ENCODE results near the gene MOB3B.

The MOB3B gene

GRCh38 chr9:27368316-27368985, 161.2 kb downstream of the MOB3B start:
- Mint-ChIP-seq H3K27me3 (ENCODE audit: low read depth, poor library complexity) (peaks cover 4% of the 10 kb centered on the region), H3K36me3 (ENCODE audit: low read depth) (peaks cover 10% of the 10 kb centered on the region), H3K4me3 (peak overlapping the region; percentile 24), H3K27ac (peak overlapping the region; percentile 60), H3K9me3 (peaks cover 7% of the 10 kb centered on the region), H3K4me1 (peaks cover 69% of the 10 kb centered on the region)
- no peak for DNase-seq
- TF ChIP-seq CTCF (IDR thresholded peaks at IDR 0.05), result no peak

DNA sequence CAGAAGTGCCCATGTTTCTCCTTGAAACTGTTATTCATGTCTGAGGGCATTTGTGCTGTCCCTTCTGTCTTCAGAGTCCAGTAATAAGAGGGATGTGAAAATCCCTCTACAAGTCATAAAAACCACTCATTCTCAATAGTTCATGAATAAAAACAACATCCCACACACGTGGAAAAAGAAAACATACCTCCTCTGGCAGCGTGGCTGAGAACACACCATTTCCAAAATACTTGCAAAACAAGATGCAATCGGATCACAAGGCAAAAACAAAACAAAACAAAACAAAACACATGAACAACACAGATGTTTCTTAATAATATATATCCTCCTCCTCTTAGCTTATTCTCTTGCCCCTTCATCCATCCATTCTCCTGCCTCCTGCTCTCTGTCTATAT, 161.7 kb downstream of the MOB3B start:
- Mint-ChIP-seq H3K4me3 (peak overlapping the region; percentile 0), H3K9me3 (peaks cover 7% of the 10 kb centered on the region), H3K27me3 (ENCODE audit: low read depth, poor library complexity) (peaks cover 4% of the 10 kb centered on the region), H3K27ac (peak overlapping the region; percentile 60), H3K4me1 (peaks cover 71% of the 10 kb centered on the region), H3K36me3 (ENCODE audit: low read depth) (peaks cover 10% of the 10 kb centered on the region)
- DNase-seq, result no peak
- no peak for TF ChIP-seq CTCF (IDR thresholded peaks at IDR 0.05)

GRCh38 chr9:27367175-27367798, 162.3 kb downstream of the MOB3B start:
- H3K36me3 Mint-ChIP-seq (ENCODE audit: low read depth), result peaks cover 10% of the 10 kb centered on the region
- H3K4me1 Mint-ChIP-seq, result peaks cover 72% of the 10 kb centered on the region
- H3K27me3 Mint-ChIP-seq (ENCODE audit: low read depth, poor library complexity), result peaks cover 4% of the 10 kb centered on the region
- TF ChIP-seq CTCF (IDR thresholded peaks at IDR 0.05), result no peak
- DNase-seq, result no peak
- peaks cover 7% of the 10 kb centered on the region for H3K9me3 Mint-ChIP-seq
- no peak overlapping the region for H3K27ac Mint-ChIP-seq
- H3K4me3 Mint-ChIP-seq, result no peak overlapping the region

DNA sequence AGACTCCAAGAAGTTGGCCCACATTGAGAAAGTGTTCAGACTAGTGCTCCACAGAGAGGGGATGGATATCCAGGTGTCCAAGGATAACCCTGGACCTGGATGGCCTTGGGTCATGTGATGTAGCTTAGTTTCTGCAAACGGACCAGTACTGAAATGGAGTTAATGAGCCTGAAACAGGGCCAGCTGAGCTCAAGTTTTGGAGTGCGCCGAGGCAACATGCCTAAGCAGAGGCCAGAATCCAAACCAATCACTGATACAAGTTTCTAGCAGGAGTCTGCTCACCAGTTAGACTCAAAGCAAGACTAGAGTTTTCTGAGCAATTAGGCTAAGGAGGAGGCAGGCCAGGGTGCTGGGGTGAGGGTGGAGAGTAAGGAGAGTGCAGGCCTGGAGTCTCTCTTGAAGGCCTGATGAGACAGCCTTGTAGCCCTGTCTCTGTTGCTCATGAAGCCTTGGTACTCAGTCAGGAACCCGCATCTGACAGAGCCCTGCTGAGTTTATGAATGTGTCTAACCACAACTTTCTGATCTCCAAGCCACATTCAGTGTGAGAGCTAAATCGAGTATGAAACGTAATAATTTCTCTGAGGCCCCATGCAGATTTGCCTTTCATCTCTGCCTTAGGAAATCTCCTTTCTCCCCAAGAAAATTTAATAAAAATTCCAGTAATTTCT, 163.8 kb downstream of the MOB3B start:
- DNase-seq, result no peak
- Mint-ChIP-seq H3K27ac (peak overlapping the region; percentile 75), H3K9me3 (peaks cover 5% of the 10 kb centered on the region), H3K4me3 (no peak overlapping the region), H3K36me3 (ENCODE audit: low read depth) (peaks cover 7% of the 10 kb centered on the region), H3K4me1 (peaks cover 61% of the 10 kb centered on the region), H3K27me3 (ENCODE audit: low read depth, poor library complexity) (peaks cover 4% of the 10 kb centered on the region)
- no peak for TF ChIP-seq CTCF (IDR thresholded peaks at IDR 0.05)

- peaks cover 28% of the 10 kb centered on the region for H3K36me3 Mint-ChIP-seq (ENCODE audit: low read depth)
- peak overlapping the region; percentile 65 for H3K27ac Mint-ChIP-seq
- DNase-seq, result no peak
- no peaks in the 10 kb centered on the region for H3K9me3 Mint-ChIP-seq
- no peak overlapping the region for H3K4me3 Mint-ChIP-seq
- H3K4me1 Mint-ChIP-seq, result peaks cover 40% of the 10 kb centered on the region
- peaks cover 4% of the 10 kb centered on the region for H3K27me3 Mint-ChIP-seq (ENCODE audit: low read depth, poor library complexity)
- no peak for TF ChIP-seq CTCF (IDR thresholded peaks at IDR 0.05)
Measured at GRCh38 chr9:27362447-27363210, 167.0 kb downstream of the MOB3B start.

Data from nephron progenitor cell (in vitro differentiated cells).